ENCODE measurements around the gene SRSF10. TPM values are rescaled to one million over a fixed set of nuclear protein-coding genes. Genes with fewer than 3 reads are reported as not detected.

The SRSF10 gene
- total and polyA plus RNA-seq, 3 donors from 2014 or later = 113 to 141 (median 124) TPM

- H3K36me3 ChIP-seq (ENCODE audit: low read depth, missing control alignments) = no peaks in the 10 kb centered on the region
- DNase-seq = no peak
- no peak for TF ChIP-seq POLR2A (IDR thresholded peaks at IDR 0.05)
- no peak for TF ChIP-seq CTCF (IDR thresholded peaks at IDR 0.05)
Observed at GRCh38 chr1:23947366-23947765, 32.8 kb downstream of the SRSF10 start.

GRCh38 chr1:23936481-23937176 lies 43.5 kb downstream of the SRSF10 start:
- no peak for DNase-seq
- Histone ChIP-seq H3K9me3 (no peaks in the 10 kb centered on the region), H3K27me3 (no peaks in the 10 kb centered on the region), H3K36me3 (ENCODE audit: low read depth, missing control alignments) (no peaks in the 10 kb centered on the region), H3K4me1 (no peaks in the 10 kb centered on the region), H3K27ac (no peak overlapping the region), H3K4me3 (no peak overlapping the region)
- no peak for TF ChIP-seq POLR2A (IDR thresholded peaks at IDR 0.05)
- TF ChIP-seq CTCF (IDR thresholded peaks at IDR 0.05) = no peak
- 51 to 55% methylated on average over 6 of the region's 6 CpGs for WGBS, 2 donors
- intact Hi-C loops (cut with DNase I; ENCODE audit: low total_unique reads) = no loop called here

More at GRCh38 chr1:23947366-23947765, 32.8 kb downstream of the SRSF10 start:
- Histone ChIP-seq H3K4me3 (no peak overlapping the region), H3K4me1 (no peaks in the 10 kb centered on the region), H3K9me3 (no peaks in the 10 kb centered on the region), H3K27ac (no peak overlapping the region), H3K27me3 (no peaks in the 10 kb centered on the region)
- intact Hi-C loops (cut with DNase I; ENCODE audit: low total_unique reads) = no loop called here

- intact Hi-C loops (cut with DNase I; ENCODE audit: low total_unique reads) = no loop called here
- no peaks in the 10 kb centered on the region for H3K27me3 ChIP-seq
- no peaks in the 10 kb centered on the region for H3K4me1 ChIP-seq
- no peak overlapping the region for H3K27ac ChIP-seq
- H3K36me3 ChIP-seq (ENCODE audit: low read depth, missing control alignments) = no peaks in the 10 kb centered on the region
- no peak for DNase-seq
- H3K9me3 ChIP-seq = no peaks in the 10 kb centered on the region
- TF ChIP-seq CTCF (IDR thresholded peaks at IDR 0.05) = no peak
- no peak overlapping the region for H3K4me3 ChIP-seq
- 88 to 91% methylated on average over 1 of the region's 1 CpG for WGBS, 2 donors
Observed at GRCh38 chr1:23931491-23931880, 48.6 kb downstream of the SRSF10 start.

- 52 to 54% methylated on average over 11 of the region's 11 CpGs for WGBS, 2 donors
- DNase-seq = no peak
- Histone ChIP-seq H3K4me3 (no peak overlapping the region), H3K36me3 (ENCODE audit: low read depth, missing control alignments) (no peaks in the 10 kb centered on the region), H3K27ac (no peak overlapping the region), H3K4me1 (no peaks in the 10 kb centered on the region), H3K27me3 (no peaks in the 10 kb centered on the region), H3K9me3 (no peaks in the 10 kb centered on the region)
- intact Hi-C loops (cut with DNase I; ENCODE audit: low total_unique reads) = no loop called here
- TF ChIP-seq CTCF (IDR thresholded peaks at IDR 0.05) (no peak), POLR2A (IDR thresholded peaks at IDR 0.05) (no peak)
Observed at GRCh38 chr1:23930861-23931490, 49.2 kb downstream of the SRSF10 start.

GRCh38 chr1:23930270-23930669 lies 49.9 kb downstream of the SRSF10 start:
- no peaks in the 10 kb centered on the region for H3K27me3 ChIP-seq
- H3K9me3 ChIP-seq = no peaks in the 10 kb centered on the region
- TF ChIP-seq CTCF (IDR thresholded peaks at IDR 0.05) = no peak
- TF ChIP-seq POLR2A (IDR thresholded peaks at IDR 0.05) = no peak
- intact Hi-C loops (cut with DNase I; ENCODE audit: low total_unique reads) = no loop called here
- no peaks in the 10 kb centered on the region for H3K4me1 ChIP-seq
- no peak for DNase-seq
- H3K27ac ChIP-seq = no peak overlapping the region
- no peaks in the 10 kb centered on the region for H3K36me3 ChIP-seq (ENCODE audit: low read depth, missing control alignments)
- no peak overlapping the region for H3K4me3 ChIP-seq
- 86 to 88% methylated on average over 5 of the region's 5 CpGs for WGBS, 2 donors
